Measurements from ENCODE around the gene PCAT6.
"Not testable (repeated sequence)": the region's sequence is repeated elsewhere in the genome, so short reads cannot be mapped to it uniquely, and the experiment has no call there.

PCAT6 gene

GRCh38 chr1:202810615-202811295 lies at the start of gene PCAT6:
Gene PCAT6, plus strand, starts transcription at chr1:202810954.
- peak; percentile 89 to 96 for DNase-seq

GRCh38 chr1:202762019-202762418 lies 48.7 kb upstream of the PCAT6 start:
- DNase-seq = no peak

GRCh38 chr1:202765721-202766120 lies 45.0 kb upstream of the PCAT6 start:
- no peak for DNase-seq

- no peak for DNase-seq
These were observed 40.6 kb upstream of the PCAT6 start for GRCh38 chr1:202770135-202770534.

GRCh38 chr1:202781180-202781579 lies 29.6 kb upstream of the PCAT6 start:
- DNase-seq = no peak

- DNase-seq = no peak
These were observed 23.9 kb upstream of the PCAT6 start for GRCh38 chr1:202786804-202787203.

DNA sequence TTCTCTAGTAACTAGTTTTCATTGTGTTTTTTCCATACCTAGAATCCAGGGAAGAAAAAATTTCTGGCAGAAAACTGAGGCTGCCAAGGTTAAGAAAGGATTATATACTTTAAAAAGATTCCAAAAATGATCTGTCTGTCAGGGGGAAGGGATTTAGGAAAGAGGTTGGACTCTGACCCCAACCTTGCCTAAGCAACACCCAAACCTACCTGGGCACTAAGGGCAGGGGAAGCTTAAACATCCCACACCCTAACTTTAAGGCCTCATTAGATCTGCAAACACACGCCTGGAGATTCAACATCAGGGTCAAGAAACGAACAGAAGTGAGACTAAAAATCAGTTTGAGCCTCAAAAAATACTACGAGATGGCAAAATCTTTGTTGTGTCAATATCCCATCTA lies 22.0 kb upstream of the PCAT6 start:
- DNase-seq = no peak

GRCh38 chr1:202791077-202791747 lies 19.5 kb upstream of the PCAT6 start:
- DNase-seq = no peak

DNA sequence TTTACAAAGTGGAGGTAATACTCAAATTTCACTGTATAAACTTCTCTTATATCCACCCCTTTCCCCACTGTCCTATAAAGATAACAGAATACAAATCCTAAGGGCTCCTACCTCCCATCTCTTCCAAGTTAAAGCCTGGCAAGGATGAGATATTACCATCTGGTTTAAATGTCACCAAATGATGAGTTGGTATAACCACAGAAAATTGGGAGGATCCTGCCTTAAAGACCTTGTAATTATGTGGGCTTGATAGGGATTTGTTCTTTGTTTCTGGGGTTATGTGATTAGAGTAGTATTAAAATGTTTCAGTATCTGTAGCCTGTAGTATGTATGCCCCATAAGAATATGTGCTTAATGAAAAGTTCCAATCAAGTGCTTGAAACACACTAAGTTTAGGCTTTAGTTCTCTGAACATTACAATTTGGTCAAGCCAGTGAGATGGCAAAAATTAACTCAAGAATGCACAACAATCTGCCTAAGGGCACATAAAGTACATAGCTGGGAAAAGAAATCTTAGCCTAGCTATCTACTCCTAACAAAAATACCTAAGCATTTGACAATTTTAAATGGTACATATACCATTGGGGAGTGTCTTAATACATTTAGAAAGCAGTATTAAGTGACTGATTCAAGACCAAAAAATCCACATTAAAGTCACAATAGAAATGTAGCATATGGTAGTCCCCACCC lies 16.6 kb upstream of the PCAT6 start:
- no peak for DNase-seq

GRCh38 chr1:202794931-202795330 lies 15.8 kb upstream of the PCAT6 start:
- not testable (repeated sequence) for DNase-seq

GRCh38 chr1:202796670-202797069 lies 14.1 kb upstream of the PCAT6 start:
- DNase-seq = no peak

- DNase-seq = no peak
These were observed 12.5 kb upstream of the PCAT6 start for GRCh38 chr1:202798260-202798659.

GRCh38 chr1:202798792-202799331 lies 11.9 kb upstream of the PCAT6 start:
- no peak for DNase-seq

GRCh38 chr1:202800742-202801141 lies 10.0 kb upstream of the PCAT6 start:
- DNase-seq = no peak

DNA sequence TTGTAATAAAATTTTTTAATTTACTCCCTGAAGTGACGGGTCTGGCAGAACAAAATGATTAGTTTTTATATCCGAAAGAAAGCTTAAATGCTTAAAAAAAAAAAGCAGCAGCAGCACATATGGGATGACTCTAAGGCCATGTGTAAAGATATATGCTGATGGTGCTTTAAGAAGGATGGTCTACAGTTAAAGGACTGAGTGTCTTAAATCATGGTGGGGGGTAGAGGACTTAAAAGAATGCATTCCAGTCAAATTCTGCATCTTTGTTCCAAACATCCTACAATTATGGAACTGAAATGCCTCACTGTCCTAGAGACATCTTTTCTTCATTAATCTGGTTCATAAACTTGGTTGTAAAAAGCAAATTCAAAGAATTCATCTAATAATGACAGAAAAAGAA lies 9.6 kb upstream of the PCAT6 start:
- DNase-seq = no peak

- DNase-seq = no peak
These were observed 8.7 kb upstream of the PCAT6 start for GRCh38 chr1:202802034-202802433.

DNA sequence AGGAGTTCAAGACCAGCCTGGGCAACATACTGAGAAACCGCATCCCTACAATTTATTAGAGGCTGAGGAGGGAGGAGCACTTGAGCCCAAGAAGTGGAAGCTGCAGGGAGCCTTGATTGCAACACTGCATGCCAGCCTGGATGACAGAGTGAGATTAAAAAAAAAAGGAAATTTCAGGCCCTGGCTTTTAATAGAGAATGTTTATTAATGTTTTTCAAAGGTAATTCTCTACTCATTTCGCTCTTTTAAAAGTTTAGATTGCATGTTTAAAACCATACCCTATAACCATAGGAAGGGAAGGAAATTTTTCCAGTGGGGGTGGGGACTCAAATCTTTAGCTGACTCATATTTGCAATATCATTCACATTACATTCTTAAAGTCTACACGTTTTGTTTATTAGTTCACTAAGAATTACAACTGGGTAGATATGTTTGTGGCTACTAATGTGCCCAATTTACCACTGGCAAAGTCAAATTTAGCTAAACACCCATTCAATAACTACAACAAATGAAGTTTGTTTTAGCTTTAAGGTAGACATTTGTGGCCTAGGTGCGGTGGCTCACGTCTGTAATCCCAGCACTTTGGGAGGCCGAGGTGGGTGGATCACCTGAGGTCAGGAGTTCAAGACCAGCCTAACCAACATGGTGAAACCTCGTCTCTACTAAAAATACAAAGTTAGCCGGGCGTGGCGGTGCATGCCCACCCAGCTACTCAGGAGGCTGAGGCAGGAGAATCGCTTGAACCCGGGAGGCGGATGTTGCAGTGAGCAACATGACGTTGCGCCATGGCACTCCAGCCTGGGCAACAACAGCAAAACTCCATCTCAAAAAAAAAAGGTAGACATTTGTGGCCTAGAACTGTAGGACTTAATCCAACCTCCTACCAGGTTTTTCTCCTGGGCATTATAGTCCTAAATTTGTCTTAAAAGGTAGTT lies 7.5 kb upstream of the PCAT6 start:
- DNase-seq = no peak

GRCh38 chr1:202804126-202804525 lies 6.6 kb upstream of the PCAT6 start:
- DNase-seq = no peak

DNA sequence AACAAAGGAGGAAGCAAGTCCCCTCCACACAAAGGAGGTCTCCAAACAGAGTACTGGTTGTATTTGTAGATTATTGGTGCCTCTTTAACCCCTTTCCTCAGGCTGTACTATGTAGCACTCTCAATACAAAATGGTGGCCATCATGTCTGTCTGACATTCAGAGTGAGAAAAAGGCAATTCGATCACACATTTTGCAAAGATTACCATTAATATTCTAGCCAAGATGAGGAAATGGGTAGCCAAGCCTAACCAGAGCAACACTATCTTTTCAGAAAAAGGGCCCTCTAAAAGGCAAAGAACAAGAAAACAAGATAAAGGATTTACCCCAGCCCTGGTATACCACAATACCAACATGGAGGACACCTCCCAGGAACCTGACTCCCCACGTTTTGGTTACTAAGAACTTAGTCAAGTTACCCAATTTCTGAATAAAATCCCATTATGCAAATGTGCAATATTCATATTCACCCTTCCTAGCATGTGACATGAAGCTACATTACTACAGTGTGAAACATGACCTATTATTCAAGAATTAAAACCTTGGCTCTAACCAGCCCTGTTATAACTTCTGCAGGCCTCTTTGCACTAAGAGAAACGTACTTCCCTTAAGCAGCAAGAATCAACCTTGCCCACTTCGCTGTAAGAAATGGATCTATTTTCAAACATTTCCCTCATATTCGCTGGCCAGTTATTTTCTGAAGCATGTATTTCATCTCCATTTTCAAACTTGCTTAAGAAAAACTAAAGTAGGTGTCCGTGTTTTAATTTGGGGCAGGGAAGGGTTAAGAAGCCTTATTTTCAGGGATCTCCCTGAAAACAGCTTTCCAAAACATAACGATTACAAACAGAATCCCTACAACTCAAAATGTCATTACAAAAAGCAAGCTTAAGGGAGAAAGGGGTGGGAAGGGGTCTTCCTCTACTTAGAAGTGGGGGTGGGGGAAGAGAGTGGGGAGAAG lies 4.6 kb upstream of the PCAT6 start:
- no peak for DNase-seq

GRCh38 chr1:202806845-202807450 lies 3.8 kb upstream of the PCAT6 start:
- peak in 1 of 2 experiments; percentile 39 for DNase-seq

DNA sequence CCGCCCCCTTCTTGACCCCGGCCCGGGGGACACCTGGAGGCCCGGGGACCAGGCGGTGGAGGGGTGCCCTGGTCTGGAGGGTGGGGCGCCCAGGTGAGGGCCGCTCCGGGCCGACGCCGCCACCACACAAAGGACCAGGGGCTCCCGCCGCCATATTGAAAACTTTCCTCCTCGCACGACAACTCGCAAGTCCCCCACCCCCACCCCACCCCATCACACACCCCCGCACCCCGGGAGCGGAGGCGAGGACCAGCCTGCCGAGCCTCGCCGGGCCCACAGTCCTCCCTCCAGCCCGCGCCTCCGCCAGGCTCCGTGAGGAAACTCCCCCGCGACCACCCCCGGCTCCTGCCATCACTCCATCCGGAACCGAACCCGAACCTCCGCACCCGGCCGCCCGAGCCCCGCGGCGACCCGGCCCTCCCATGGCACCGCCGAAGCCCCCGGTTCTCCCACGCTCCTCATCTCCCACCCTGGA lies 3.3 kb upstream of the PCAT6 start:
- DNase-seq = peak in 1 of 2 experiments; percentile 11

Data from NCI-H446 (cell line).